Measurements from ENCODE around the gene MFF. TPM values are rescaled to one million over a fixed set of nuclear protein-coding genes. Genes with fewer than 3 reads are reported as not detected.
A peak's percentile ranks its signal among the peaks of the same experiment; 100 is the strongest.

The MFF gene, protein sequence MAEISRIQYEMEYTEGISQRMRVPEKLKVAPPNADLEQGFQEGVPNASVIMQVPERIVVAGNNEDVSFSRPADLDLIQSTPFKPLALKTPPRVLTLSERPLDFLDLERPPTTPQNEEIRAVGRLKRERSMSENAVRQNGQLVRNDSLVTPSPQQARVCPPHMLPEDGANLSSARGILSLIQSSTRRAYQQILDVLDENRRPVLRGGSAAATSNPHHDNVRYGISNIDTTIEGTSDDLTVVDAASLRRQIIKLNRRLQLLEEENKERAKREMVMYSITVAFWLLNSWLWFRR
- total RNA-seq = 100 to 1,000 TPM in 4 of 8 experiments, 10 to 100 TPM in 4; 74.7 to 112 (median 98.4) TPM

DNA sequence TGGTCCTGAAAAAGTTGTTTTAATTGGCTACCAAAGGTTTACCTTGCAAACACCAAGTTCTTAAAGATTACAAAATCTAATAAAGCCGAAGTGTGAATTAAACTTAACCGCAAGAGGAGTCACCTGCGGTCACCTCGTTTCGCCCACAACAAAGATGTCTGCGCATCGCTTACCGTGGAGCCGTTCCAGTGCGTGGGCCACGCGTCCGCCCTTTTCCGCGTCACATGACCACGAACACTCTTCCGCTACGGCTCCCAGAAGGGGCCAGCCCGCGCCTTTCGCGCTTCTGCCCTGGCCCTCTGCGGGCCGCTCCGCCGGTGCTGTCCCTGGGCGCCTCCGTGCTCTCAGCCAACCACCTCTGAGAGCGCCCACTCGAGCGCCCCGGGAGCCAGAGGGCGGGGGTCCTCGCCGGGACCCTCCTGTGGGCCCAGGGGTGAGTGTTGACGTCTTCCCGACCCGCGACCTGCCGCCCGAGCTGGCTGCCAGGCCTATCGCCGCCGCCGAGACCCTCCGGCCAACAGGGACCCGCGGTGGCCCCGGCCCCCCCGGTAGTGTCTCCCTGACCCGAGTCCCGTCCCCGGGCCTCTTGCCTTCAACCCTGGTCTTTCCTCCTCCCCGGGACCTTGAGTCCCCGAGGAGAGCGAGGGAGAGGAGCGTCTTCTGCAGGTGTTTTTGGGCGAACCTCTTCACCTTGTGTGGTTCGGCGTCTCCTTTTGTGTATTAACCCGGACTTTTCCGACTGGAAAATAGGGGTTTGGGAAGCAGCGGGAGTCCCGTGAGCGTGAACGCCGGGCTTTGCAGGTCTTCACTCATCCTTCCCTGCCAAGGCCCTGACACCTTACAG is at the start of gene MFF:
Gene MFF, plus strand, starts transcription at position 257 of the 844 bp plus-strand sequence. CDS start 5,415 bp downstream, outside the sequence.
- ATAC-seq (replicated peaks in 6 of 8) = peak; percentile 94 to 99 (median 97)
- 0% methylated on average over 1 to 14 of the region's 67 CpGs; no CpG with 5 or more reads in 1 of the 10 experiments for WGBS, 10 experiments
- in situ Hi-C loops (cut with MboI; ENCODE audit: low pct_unique_long_range_greater_than_20kb in 2 of 9, low sequenced_read_pairs in 9 of 9, unreplicated experiment in 9 of 9) = no loop called here

DNA sequence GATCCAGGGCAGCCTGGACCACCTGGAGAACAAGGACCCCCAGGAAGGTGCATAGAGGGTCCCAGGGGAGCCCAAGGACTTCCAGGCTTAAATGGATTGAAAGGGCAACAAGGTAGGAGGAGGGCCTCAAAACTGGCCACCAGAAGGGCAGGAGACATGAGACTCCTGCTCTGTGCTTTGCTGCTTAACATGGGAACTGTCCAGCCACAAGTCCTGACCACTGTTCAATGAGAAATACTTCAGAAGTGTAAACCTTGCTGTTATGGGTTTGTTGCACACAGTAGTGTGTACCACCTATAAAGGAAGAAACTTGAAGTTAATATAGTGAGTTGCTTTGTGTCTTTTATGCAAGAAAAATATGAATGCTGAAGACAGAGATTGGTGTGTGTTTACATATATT is 44.2 kb upstream of the MFF start:
- H3K4me1 ChIP-seq (replicated peaks in 1 of 2) = no peaks in the 10 kb centered on the region
- in situ Hi-C loops (cut with MboI; ENCODE audit: low pct_unique_long_range_greater_than_20kb in 2 of 9, low sequenced_read_pairs in 9 of 9, unreplicated experiment in 9 of 9) = no loop called here
- ATAC-seq (replicated peaks in 6 of 8) = no peak
- H3K4me3 ChIP-seq = no peak overlapping the region
- no peak overlapping the region for H3K27ac ChIP-seq

More for the DNA sequence above, at the start of gene MFF:
- peaks cover 8 to 27% of the 10 kb centered on the region in 2 donors for H3K4me1 ChIP-seq (replicated peaks in 1 of 2)
- peak within 1 kb of the TSS; percentile 74 to 99 (median 85) for H3K4me3 ChIP-seq
- H3K27ac ChIP-seq = peak within 1 kb of the TSS; percentile 92 to 98

DNA sequence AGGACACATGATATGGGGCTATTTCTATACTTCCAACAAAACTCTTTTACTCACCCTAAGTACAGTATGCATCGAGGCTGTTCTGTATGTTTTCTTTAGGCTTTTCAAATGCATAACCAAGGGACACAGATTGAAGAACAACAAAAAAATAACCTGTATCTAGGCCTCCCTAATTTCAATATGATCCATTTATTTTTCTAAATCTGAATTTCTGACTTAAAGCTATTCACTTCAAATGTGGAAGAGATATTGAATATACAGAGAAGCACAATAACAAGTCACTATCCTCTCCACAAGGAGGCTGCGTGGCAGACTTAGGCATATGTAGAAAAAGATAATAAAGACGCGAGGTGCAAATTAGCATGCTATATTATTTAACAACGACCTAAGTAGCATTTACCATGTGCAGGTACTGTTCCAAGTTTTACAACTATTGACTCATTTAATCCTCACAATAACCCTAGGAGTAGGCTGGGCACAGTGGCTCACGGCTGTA is 39.3 kb upstream of the MFF start:
- in situ Hi-C loops (cut with MboI; ENCODE audit: low pct_unique_long_range_greater_than_20kb in 2 of 9, low sequenced_read_pairs in 9 of 9, unreplicated experiment in 9 of 9) = no loop called here
- peak in 1 of 8 experiments; percentile 72 for ATAC-seq (replicated peaks in 6 of 8)
- 14 to 100% (median 57%) methylated on average over 1 to 5 of the region's 6 CpGs for WGBS, 10 experiments
- no peak overlapping the region for H3K4me3 ChIP-seq
- no peak overlapping the region for H3K27ac ChIP-seq
- H3K4me1 ChIP-seq (replicated peaks in 1 of 2) = no peaks in the 10 kb centered on the region

DNA sequence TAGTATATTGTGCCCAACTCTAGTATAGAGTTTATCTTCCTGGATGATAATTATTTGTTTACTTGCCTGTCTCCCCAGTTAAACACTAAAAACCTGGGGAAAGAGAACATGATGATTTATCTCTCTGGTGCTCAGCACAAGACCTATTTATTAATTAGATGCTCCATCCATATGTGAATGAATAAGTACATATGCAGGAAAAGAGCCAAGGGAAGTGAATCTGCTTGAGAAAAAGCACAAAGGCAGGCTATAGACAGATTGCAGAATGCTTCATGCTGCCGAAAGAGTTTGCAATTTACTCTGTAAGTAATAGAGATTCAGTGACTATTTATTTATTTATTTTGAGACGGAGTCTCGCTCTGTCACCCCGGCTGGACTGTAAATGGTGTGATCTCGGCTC is 37.3 kb upstream of the MFF start:
- ATAC-seq (replicated peaks in 6 of 8) = peak in 3 of 8 experiments; percentile 50 to 69 (median 55)
- in situ Hi-C loops (cut with MboI; ENCODE audit: low pct_unique_long_range_greater_than_20kb in 2 of 9, low sequenced_read_pairs in 9 of 9, unreplicated experiment in 9 of 9) = no loop called here
- no peak overlapping the region for H3K4me3 ChIP-seq
- no peak overlapping the region for H3K27ac ChIP-seq
- no peaks in the 10 kb centered on the region for H3K4me1 ChIP-seq (replicated peaks in 1 of 2)
- WGBS, 10 experiments = 10 to 100% (median 87%) methylated on average over 1 to 5 of the region's 5 CpGs; no CpG with 5 or more reads in 3 of the 10 experiments

DNA sequence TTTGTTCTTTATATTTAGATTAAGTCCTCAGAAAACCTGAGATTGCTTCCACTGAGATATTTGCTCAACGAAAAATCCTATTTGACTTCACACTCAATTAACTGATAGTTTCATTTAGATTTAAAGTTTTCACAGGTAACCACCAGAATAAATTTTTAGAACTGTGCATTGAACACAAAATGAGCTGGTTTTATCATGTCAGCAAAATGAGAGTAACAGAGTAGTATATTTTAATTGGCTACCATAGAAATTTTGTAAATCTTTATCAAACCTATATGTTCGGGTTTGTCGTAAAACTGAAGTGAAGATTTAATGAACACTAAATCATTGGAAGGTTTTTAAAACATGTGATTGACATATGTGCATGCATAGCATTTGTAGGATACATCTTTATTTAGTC is 32.7 kb upstream of the MFF start:
- ATAC-seq (replicated peaks in 6 of 8) = no peak
- Histone ChIP-seq H3K27ac (no peak overlapping the region), H3K4me1 (replicated peaks in 1 of 2) (peaks cover 5 to 15% of the 10 kb centered on the region in 2 donors), H3K4me3 (no peak overlapping the region)
- in situ Hi-C loops (cut with MboI; ENCODE audit: low pct_unique_long_range_greater_than_20kb in 2 of 9, low sequenced_read_pairs in 9 of 9, unreplicated experiment in 9 of 9) = no loop called here
- WGBS, 10 experiments = 20 to 100% (median 80%) methylated on average over 2 to 3 of the region's 3 CpGs

DNA sequence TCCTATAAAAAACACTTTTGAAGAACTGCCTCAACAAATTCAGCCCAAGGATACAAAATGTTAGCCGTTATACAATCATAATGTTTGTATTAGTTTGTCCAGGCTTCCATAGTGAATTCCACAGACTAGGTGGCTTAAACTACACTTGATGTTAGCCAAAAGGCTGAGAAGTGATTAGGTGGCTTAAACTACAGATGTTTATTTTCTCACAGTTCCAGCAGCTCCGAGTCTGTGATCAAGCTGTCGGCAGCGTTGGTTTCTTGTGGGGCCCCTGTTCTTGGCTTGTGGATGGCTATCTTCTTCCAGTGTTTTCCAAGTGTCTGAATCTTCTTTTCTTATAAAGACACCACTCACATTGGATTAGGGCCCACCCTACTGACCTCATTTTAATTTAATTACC is 31.5 kb upstream of the MFF start:
- Histone ChIP-seq H3K27ac (no peak overlapping the region), H3K4me1 (replicated peaks in 1 of 2) (peaks cover 5 to 15% of the 10 kb centered on the region in 2 donors), H3K4me3 (no peak overlapping the region)
- no peak for ATAC-seq (replicated peaks in 6 of 8)
- in situ Hi-C loops (cut with MboI; ENCODE audit: low pct_unique_long_range_greater_than_20kb in 2 of 9, low sequenced_read_pairs in 9 of 9, unreplicated experiment in 9 of 9) = no loop called here
- WGBS, 10 experiments = 43 to 93% (median 84%) methylated on average over 1 to 4 of the region's 4 CpGs; no CpG with 5 or more reads in 4 of the 10 experiments

DNA sequence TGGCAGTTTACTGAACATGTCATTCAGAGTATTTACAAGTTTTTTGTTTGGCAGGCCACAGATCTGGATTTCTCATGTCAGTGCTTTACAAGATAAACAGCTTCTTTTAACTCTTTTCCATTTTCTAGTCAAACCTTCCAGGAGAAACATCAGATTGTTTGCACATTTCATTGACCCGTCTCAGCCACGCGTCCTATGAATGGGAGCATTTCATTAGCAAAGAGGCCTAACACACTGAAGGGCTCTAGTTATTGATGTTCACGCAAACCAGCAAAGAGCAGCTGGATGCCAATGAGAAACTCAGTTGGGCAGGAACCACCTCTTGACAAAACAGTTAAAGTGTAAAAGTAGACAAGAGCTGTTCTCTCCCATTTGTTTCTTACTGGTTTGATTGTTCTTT is 29.2 kb upstream of the MFF start:
- WGBS, 10 experiments = 62 to 100% (median 92%) methylated on average over 1 to 4 of the region's 4 CpGs; no CpG with 5 or more reads in 2 of the 10 experiments
- peak in 1 of 8 experiments; percentile 43 for ATAC-seq (replicated peaks in 6 of 8)
- in situ Hi-C loops (cut with MboI; ENCODE audit: low pct_unique_long_range_greater_than_20kb in 2 of 9, low sequenced_read_pairs in 9 of 9, unreplicated experiment in 9 of 9) = no loop called here
- Histone ChIP-seq H3K27ac (no peak overlapping the region), H3K4me3 (no peak overlapping the region), H3K4me1 (replicated peaks in 1 of 2) (peaks cover 5 to 15% of the 10 kb centered on the region in 2 donors)

DNA sequence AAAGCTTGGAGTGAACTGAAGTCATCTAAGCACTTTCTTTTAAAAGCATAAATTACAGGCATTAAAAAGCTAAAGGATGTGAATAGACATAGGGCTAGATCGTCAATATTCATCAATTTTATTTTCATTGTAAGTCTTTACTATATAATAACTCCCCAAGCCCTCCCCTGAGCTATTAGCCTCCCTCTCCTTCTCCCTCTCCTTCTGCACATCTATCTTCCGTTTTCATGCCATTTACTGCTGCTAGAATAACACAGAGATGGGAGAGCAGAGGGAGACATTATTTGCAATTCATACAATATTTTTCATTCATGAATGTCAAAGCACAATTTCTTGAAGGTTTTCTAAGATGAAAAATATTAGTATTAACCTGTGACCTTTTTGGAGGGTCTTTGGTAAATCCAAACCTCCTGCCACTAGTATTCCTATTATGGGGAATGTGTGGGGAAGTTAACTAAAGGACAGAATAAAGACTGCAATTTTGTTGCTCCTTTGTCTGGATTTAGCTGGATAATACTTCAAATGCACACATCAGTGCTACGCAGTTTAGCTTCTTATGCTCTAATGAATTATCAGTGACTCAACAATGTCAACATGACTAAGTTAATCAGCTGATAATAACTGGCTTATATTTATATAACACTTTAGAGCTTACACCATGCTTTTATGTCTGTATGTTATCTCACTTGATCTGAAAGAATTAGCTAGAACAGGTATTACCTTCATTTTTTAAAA is 28.2 kb upstream of the MFF start:
- peak in 5 of 8 experiments; percentile 82 to 98 (median 86) for ATAC-seq (replicated peaks in 6 of 8)
- H3K27ac ChIP-seq = no peak overlapping the region
- H3K4me1 ChIP-seq (replicated peaks in 1 of 2) = peaks cover 5 to 15% of the 10 kb centered on the region in 2 donors
- H3K4me3 ChIP-seq = no peak overlapping the region
- WGBS, 10 experiments = 14 to 77% (median 60%) methylated on average over 1 to 3 of the region's 3 CpGs
- in situ Hi-C loops (cut with MboI; ENCODE audit: low pct_unique_long_range_greater_than_20kb in 2 of 9, low sequenced_read_pairs in 9 of 9, unreplicated experiment in 9 of 9) = no loop called here

DNA sequence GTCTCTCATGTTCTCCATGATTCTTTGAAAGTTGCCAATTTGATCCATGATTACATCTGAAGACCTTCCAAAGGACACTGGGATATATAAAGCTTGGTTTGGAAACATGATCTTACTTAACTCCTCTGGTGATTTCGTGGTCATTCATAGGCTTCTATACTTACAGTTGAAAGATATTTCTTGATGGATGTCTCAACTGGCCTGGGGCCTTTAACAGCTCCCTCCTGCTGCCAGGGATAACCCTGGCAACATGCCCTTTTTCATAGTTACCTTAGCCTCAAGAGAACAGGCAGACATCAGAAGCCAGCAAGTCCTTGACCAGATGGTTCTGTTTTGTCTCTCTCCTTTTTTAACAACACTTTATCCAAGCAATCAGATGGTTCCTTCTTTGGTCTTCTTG is 23.5 kb upstream of the MFF start:
- Histone ChIP-seq H3K27ac (no peak overlapping the region), H3K4me3 (no peak overlapping the region), H3K4me1 (replicated peaks in 1 of 2) (peaks cover 0 to 6% of the 10 kb centered on the region in 2 donors)
- in situ Hi-C loops (cut with MboI; ENCODE audit: low pct_unique_long_range_greater_than_20kb in 2 of 9, low sequenced_read_pairs in 9 of 9, unreplicated experiment in 9 of 9) = no loop called here
- WGBS, 10 experiments = 0 to 100% (median 50%) methylated on average over 1 of the region's 1 CpG; no CpG with 5 or more reads in 3 of the 10 experiments
- no peak for ATAC-seq (replicated peaks in 6 of 8)

DNA sequence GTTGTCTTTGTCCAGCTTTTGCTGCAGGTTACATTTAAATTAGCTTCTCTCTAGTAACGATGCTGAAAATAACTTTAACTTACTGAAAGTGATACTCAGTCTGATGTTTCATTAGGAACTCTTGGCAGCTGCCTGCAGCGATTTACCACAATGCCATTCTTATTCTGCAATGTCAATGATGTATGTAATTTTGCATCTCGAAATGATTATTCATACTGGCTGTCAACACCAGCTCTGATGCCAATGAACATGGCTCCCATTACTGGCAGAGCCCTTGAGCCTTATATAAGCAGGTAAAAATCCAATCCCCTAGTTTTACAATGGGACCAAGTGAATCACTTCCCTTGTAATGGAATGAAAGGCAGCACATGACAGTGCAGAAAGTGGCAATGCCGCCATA is 16.3 kb upstream of the MFF start:
- no peaks in the 10 kb centered on the region for H3K4me1 ChIP-seq (replicated peaks in 1 of 2)
- no peak overlapping the region for H3K4me3 ChIP-seq
- 11 to 100% (median 79%) methylated on average over 1 to 4 of the region's 4 CpGs for WGBS, 10 experiments
- in situ Hi-C loops (cut with MboI; ENCODE audit: low pct_unique_long_range_greater_than_20kb in 2 of 9, low sequenced_read_pairs in 9 of 9, unreplicated experiment in 9 of 9) = no loop called here
- H3K27ac ChIP-seq = no peak overlapping the region
- peak in 3 of 8 experiments; percentile 38 to 98 (median 81) for ATAC-seq (replicated peaks in 6 of 8)

DNA sequence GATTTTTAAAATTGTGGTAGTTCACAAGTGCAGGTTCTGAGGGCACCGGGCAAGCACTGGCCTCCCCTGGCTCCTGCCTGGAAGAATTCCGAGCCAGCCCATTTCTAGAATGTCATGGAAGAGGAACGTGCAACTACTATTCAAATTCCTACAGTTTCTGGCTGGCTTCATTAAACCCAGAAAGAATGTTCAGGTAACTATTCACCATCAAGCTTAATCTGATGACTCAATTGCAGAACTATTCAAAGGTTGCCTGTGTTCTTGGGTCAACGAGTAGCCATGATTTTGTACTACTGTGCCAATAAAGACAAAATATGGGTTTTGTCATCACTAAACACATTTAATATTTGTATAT is 14.3 kb upstream of the MFF start:
- 83 to 100% (median 94%) methylated on average over 1 to 3 of the region's 4 CpGs for WGBS, 10 experiments
- no peak for ATAC-seq (replicated peaks in 6 of 8)
- no peak overlapping the region for H3K27ac ChIP-seq
- in situ Hi-C loops (cut with MboI; ENCODE audit: low pct_unique_long_range_greater_than_20kb in 2 of 9, low sequenced_read_pairs in 9 of 9, unreplicated experiment in 9 of 9) = no loop called here
- H3K4me1 ChIP-seq (replicated peaks in 1 of 2) = no peaks in the 10 kb centered on the region
- no peak overlapping the region for H3K4me3 ChIP-seq

DNA sequence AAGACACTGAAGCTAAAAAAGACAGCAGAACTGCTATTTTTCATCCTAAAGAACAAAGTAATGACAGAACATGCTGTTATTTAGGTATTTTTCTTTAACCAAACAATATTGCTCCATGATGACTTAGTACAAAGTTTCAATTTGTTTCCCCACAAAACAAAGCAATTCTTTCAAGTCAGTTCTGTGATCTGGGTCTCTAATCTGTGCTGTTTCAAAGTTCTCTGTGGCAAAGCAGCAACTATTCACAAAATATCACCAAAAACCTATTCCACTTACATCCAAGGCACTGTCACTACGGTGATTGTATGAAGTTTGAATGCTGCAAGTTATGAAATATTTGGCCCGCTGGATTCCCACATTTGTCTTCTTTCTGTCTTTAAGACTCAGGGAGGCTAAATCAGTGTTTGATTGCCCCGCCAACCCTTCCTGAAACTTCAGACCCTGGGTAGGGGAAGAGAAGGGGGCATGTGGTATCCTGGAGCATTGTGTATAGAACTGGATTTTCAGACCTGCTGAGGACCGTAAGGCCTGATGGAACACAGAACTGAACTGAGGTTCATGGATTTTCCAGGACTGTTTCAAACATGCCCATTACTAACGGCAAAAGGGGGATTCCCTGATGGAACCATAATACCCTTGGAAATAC is 13.1 kb upstream of the MFF start:
- no peak for ATAC-seq (replicated peaks in 6 of 8)

More for the DNA sequence above, 13.1 kb upstream of the MFF start:
- WGBS, 10 experiments = 83 to 100% (median 97%) methylated on average over 1 to 5 of the region's 5 CpGs
- no peak overlapping the region for H3K4me3 ChIP-seq
- H3K4me1 ChIP-seq (replicated peaks in 1 of 2) = no peaks in the 10 kb centered on the region
- in situ Hi-C loops (cut with MboI; ENCODE audit: low pct_unique_long_range_greater_than_20kb in 2 of 9, low sequenced_read_pairs in 9 of 9, unreplicated experiment in 9 of 9) = no loop called here
- H3K27ac ChIP-seq = no peak overlapping the region

Data from motor neuron (in vitro differentiated cells).